K562 (cell line): Measurements from ENCODE around the gene LPA. TPM values are rescaled to one million over a fixed set of nuclear protein-coding genes. Genes with fewer than 3 reads are reported as not detected.

Experiments used
- ATAC-seq: fragments of 200-7000 bp; cut with Tn5 transposase; 3 replicates; pipeline ENCODE4 v1.9.1; 2020; ENCODE audit warnings: moderate library complexity
- BruUV-seq: library from RNA; stranded (reverse); fragments of 400-500 nt; replicated peaks from 2 replicates; lab custom pipeline; 2021; lab: Mats Ljungman, UMichigan
- CTCF ChIA-PET: fragments of 300-600 bp; formaldehyde crosslinking; extraction: SDS; loops from one replicate; lab custom pipeline; 2021; ENCODE audit warnings: low intra/inter-chr PET ratio; lab: Yijun Ruan, JAX
- POLR2A ChIA-PET: fragments of 300-600, 350-650 bp; sonication (Branson Sonifier 250); formaldehyde crosslinking; extraction: SDS; loops from one replicate; lab custom pipeline; 2021; ENCODE audit warnings: antibody characterized with exemption, inconsistent platforms; lab: Yijun Ruan, JAX
- DNase-seq, 4 experiments: peaks; one replicate each; pipeline versions ENCODE4 v3.0.0 to v3.0.0-alpha.2; 2011 to 2018; ENCODE audit warnings: low spot score in 3 of 4, mixed read lengths in 3 of 4; ENCODE audit errors: extremely low read depth in 1 of 4
- FAIRE-seq: peaks from 2 replicates; lab custom pipeline; 2011; peaks lifted over from hg19 to GRCh38; lab: Jason Lieb, UNC
- H2AFZ ChIP-seq: 2 replicates; pipeline ENCODE4 v1.6.0; 2011; ENCODE audit warnings: low read depth, low read length, control low read depth, inconsistent platforms
- H3K27ac ChIP-seq: fragments of 200-600 bp; 3 replicates; pipeline ENCODE4 v1.8.0; 2011; ENCODE audit warnings: low read depth, mild to moderate bottlenecking, control low read depth, inconsistent platforms, low read length, moderate library complexity, mixed read lengths; ENCODE audit errors: extremely low read depth
- H3K27me3 ChIP-seq, 2 experiments: fragments of 300-600 bp in 1 of 2; 2 replicates in 1 of 2; 3 replicates in 1 of 2; pipeline versions ENCODE4 v1.6.0 to v1.8.0; 2011; ENCODE audit warnings: inconsistent platforms in 2 of 2, low read length in 2 of 2, mild to moderate bottlenecking in 1 of 2, mixed read lengths in 1 of 2, moderate library complexity in 1 of 2; ENCODE audit not compliant: control insufficient read depth in 2 of 2, insufficient read depth in 2 of 2
- H3K36me3 ChIP-seq: fragments of 300-600 bp; 3 replicates; pipeline ENCODE4 v1.8.0; 2011; ENCODE audit warnings: mild to moderate bottlenecking, low read length, inconsistent platforms; ENCODE audit not compliant: control insufficient read depth, insufficient read depth
- H3K4me1 ChIP-seq, 2 experiments: fragments of 200-600 bp in 1 of 2; replicated peaks in 1 of 2; 2 replicates in 1 of 2; 3 replicates in 1 of 2; pipeline versions ENCODE4 v1.5.1 to v1.8.0; 2011; ENCODE audit warnings: inconsistent platforms in 2 of 2, low read length in 2 of 2, mild to moderate bottlenecking in 1 of 2, mixed read lengths in 1 of 2, moderate library complexity in 1 of 2; ENCODE audit not compliant: control insufficient read depth in 2 of 2, insufficient read depth in 2 of 2
- H3K4me2 ChIP-seq: 2 replicates; pipeline ENCODE4 v1.6.1; 2011; ENCODE audit warnings: low read length, control low read depth, inconsistent platforms, mixed read lengths; ENCODE audit not compliant: insufficient read depth
- H3K4me3 ChIP-seq: fragments of 200-600 bp; sonication (generic), shearing (Covaris generic); 2 replicates; pipeline ENCODE4 v1.5.1; 2016; ENCODE audit warnings: control low read depth, inconsistent platforms
- H3K79me2 ChIP-seq: fragments of 200-600 bp; 3 replicates; pipeline ENCODE4 v1.8.0; 2011; ENCODE audit warnings: low read length, inconsistent platforms; ENCODE audit not compliant: control insufficient read depth, insufficient read depth
- H3K9ac ChIP-seq, 2 experiments: 2 replicates each; pipeline versions ENCODE4 v1.6.0 to v1.6.1; 2011; ENCODE audit warnings: low read depth in 2 of 2, low read length in 2 of 2, control low read depth in 1 of 2, inconsistent platforms in 1 of 2, mild to moderate bottlenecking in 1 of 2, mixed read lengths in 1 of 2; ENCODE audit not compliant: insufficient read depth in 1 of 2
- H3K9me1 ChIP-seq: one replicate; pipeline ENCODE4 v1.6.0; 2011; ENCODE audit warnings: inconsistent platforms, mild to moderate bottlenecking, low read length, moderate library complexity; ENCODE audit not compliant: control insufficient read depth, insufficient read depth
- H3K9me3 ChIP-seq: replicated peaks from 2 replicates; pipeline ENCODE4 v1.5.1; 2011; ENCODE audit warnings: low read depth, low read length, inconsistent platforms; ENCODE audit not compliant: control insufficient read depth, insufficient read depth
- H4K20me1 ChIP-seq: replicated peaks from 2 replicates; pipeline ENCODE4 v1.6.1; 2011; ENCODE audit warnings: low read length, inconsistent platforms, mixed read lengths; ENCODE audit not compliant: control insufficient read depth, insufficient read depth
- DPF2 ChIP-seq: fragments of 450-650 bp; IDR thresholded peaks from 2 replicates; pipeline ENCODE4 v1.6.1; 2016
- KLF13 ChIP-seq: fragments of 450-650 bp; IDR thresholded peaks from 2 replicates; pipeline ENCODE4 v1.6.1; 2016; ENCODE audit warnings: missing genetic modification characterization, low read depth, mild to moderate bottlenecking, missing compliant biosample characterization, moderate library complexity, borderline replicate concordance
- LCOR ChIP-seq: sonication (generic); formaldehyde crosslinking; IDR thresholded peaks from 2 replicates; pipeline ENCODE4 v1.8.0; 2022; ENCODE audit warnings: mild to moderate bottlenecking, missing genetic modification reagents
- MAFK ChIP-seq: IDR thresholded peaks from 2 replicates; pipeline ENCODE4 v1.6.1; 2011; ENCODE audit warnings: low read length, improper control_type of control experiment
- NFIC ChIP-seq: fragments of 450-650 bp; IDR thresholded peaks from 2 replicates; pipeline ENCODE4 v1.6.1; 2017; ENCODE audit warnings: mild to moderate bottlenecking, inconsistent platforms
- NR2F6 ChIP-seq: fragments of 450-650 bp; formaldehyde crosslinking; IDR thresholded peaks from 2 replicates; pipeline ENCODE4 v1.4.0; 2020; ENCODE audit warnings: mild to moderate bottlenecking
- PHB ChIP-seq: fragments of 250-450 bp; sonication (Bioruptor Pico); IDR thresholded peaks from 2 replicates; pipeline ENCODE4 v1.5.0; 2021
- PPARD ChIP-seq: fragments of 250-450 bp; sonication (Bioruptor Pico); IDR thresholded peaks from 2 replicates; pipeline ENCODE4 v1.8.0; 2022; ENCODE audit warnings: inconsistent platforms, mild to moderate bottlenecking, moderate library complexity
- TCF3 ChIP-seq: sonication (generic); formaldehyde crosslinking; IDR thresholded peaks from 2 replicates; pipeline ENCODE4 v1.4.0; 2020; ENCODE audit warnings: mild to moderate bottlenecking, missing genetic modification reagents
- ZNF263 ChIP-seq: sonication (generic); formaldehyde crosslinking; IDR thresholded peaks from 2 replicates; pipeline ENCODE4 v1.8.0; 2022; ENCODE audit warnings: mild to moderate bottlenecking, missing genetic modification reagents, borderline replicate concordance
- ZNF311 ChIP-seq: fragments of 250-450 bp; sonication (Bioruptor Pico); IDR thresholded peaks from 2 replicates; pipeline ENCODE4 v1.4.0; 2020; ENCODE audit warnings: mild to moderate bottlenecking, moderate library complexity
- WGBS: fragments of 100-300 bp; shearing (Covaris generic); methylation state at CpG from one replicate; pipeline ENCODE4 v1.1.6; 2016; ENCODE audit warnings: low coverage, mixed read lengths; ENCODE audit not compliant: insufficient coverage; ENCODE audit errors: missing lambda C conversion rate; 5-methylcytosine and 5-hydroxymethylcytosine counted together
- in situ Hi-C: fragments of 300-500 bp; cut with MboI; formaldehyde crosslinking; loops from 4 replicates; pipeline ENCODE4 v1.15.0; 2018; ENCODE audit warnings: inconsistent platforms, mixed read lengths
- intact Hi-C: fragments of 100-400 bp; cut with micrococcal nuclease; formaldehyde crosslinking; loops from 2 replicates; pipeline ENCODE4 v1.14.2; 2022
- polyA plus RNA-seq, 8 experiments: library from polyadenylated mRNA; depleted of rRNA in 4 of 8; stranded (reverse) in 5 of 8; unstranded in 3 of 8; fragments of >200 nt; fragmentation: Nextera tagmentation in 2 of 8; fragmentation: Illumina TruSeq in 1 of 8; extraction: Ambion mirVana in 2 of 8; extraction: Trizol in 1 of 8; gene quantifications; 2 replicates each; pipeline versions ENCODE4 v1.2.1 to v1.2.3, GENCODE V29; 2011 to 2014; ENCODE audit warnings: inconsistent platforms in 1 of 8, missing spikeins in 1 of 8
- total RNA-seq, 7 experiments: library from RNA; depleted of rRNA in 6 of 7; stranded (reverse); fragments of >200 nt in 6 of 7; fragmentation: Illumina TruSeq in 2 of 7; extraction: Trizol in 2 of 7; gene quantifications; 2 replicates each; pipeline versions ENCODE4 v1.2.1 to v1.2.3, GENCODE V29; 2011 to 2021; ENCODE audit warnings: low replicate concordance in 1 of 7
- TF ChIP-seq, protein P1 (sequence below): sonication (generic); formaldehyde crosslinking; IDR thresholded peaks from 2 replicates; pipeline ENCODE4 v1.8.0; 2023; ENCODE audit warnings: mild to moderate bottlenecking, missing genetic modification reagents
- TF ChIP-seq, protein P2 (sequence below): sonication (generic); formaldehyde crosslinking; IDR thresholded peaks from 2 replicates; pipeline ENCODE4 v1.8.1; 2023; ENCODE audit warnings: mild to moderate bottlenecking, missing genetic modification reagents
- TF ChIP-seq, protein P3 (sequence below): fragments of 450-650 bp; IDR thresholded peaks from 2 replicates; pipeline ENCODE4 v1.6.1; 2016; ENCODE audit warnings: mild to moderate bottlenecking

LPA gene
- total and polyA plus RNA-seq, 9 of the 15 experiments (the other 6 are each of a cell fraction or from before 2014, with no cell fraction given), result 0.01 to 0.18 (median 0.07) TPM; not detected in 6

GRCh38 chr6:160532315-160532714 is 131.8 kb downstream of the LPA start:
- ATAC-seq, result no peak
- TF ChIP-seq ZNF311 (no peak), PHB (CRISPR knock-in tag) (no peak), ZNF263 (CRISPR knock-in tag) (no peak), TCF3 (CRISPR knock-in tag) (no peak), NFIC (no peak), NR2F6 (CRISPR knock-in tag) (no peak), DPF2 (no peak), LCOR (CRISPR knock-in tag) (no peak), MAFK (no peak), PPARD (CRISPR knock-in tag) (no peak), KLF13 (no peak)
- TF ChIP-seq, protein P1, sequence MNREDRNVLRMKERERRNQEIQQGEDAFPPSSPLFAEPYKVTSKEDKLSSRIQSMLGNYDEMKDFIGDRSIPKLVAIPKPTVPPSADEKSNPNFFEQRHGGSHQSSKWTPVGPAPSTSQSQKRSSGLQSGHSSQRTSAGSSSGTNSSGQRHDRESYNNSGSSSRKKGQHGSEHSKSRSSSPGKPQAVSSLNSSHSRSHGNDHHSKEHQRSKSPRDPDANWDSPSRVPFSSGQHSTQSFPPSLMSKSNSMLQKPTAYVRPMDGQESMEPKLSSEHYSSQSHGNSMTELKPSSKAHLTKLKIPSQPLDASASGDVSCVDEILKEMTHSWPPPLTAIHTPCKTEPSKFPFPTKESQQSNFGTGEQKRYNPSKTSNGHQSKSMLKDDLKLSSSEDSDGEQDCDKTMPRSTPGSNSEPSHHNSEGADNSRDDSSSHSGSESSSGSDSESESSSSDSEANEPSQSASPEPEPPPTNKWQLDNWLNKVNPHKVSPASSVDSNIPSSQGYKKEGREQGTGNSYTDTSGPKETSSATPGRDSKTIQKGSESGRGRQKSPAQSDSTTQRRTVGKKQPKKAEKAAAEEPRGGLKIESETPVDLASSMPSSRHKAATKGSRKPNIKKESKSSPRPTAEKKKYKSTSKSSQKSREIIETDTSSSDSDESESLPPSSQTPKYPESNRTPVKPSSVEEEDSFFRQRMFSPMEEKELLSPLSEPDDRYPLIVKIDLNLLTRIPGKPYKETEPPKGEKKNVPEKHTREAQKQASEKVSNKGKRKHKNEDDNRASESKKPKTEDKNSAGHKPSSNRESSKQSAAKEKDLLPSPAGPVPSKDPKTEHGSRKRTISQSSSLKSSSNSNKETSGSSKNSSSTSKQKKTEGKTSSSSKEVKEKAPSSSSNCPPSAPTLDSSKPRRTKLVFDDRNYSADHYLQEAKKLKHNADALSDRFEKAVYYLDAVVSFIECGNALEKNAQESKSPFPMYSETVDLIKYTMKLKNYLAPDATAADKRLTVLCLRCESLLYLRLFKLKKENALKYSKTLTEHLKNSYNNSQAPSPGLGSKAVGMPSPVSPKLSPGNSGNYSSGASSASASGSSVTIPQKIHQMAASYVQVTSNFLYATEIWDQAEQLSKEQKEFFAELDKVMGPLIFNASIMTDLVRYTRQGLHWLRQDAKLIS, result no peak
- TF ChIP-seq, protein P2, sequence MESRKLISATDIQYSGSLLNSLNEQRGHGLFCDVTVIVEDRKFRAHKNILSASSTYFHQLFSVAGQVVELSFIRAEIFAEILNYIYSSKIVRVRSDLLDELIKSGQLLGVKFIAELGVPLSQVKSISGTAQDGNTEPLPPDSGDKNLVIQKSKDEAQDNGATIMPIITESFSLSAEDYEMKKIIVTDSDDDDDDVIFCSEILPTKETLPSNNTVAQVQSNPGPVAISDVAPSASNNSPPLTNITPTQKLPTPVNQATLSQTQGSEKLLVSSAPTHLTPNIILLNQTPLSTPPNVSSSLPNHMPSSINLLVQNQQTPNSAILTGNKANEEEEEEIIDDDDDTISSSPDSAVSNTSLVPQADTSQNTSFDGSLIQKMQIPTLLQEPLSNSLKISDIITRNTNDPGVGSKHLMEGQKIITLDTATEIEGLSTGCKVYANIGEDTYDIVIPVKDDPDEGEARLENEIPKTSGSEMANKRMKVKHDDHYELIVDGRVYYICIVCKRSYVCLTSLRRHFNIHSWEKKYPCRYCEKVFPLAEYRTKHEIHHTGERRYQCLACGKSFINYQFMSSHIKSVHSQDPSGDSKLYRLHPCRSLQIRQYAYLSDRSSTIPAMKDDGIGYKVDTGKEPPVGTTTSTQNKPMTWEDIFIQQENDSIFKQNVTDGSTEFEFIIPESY (CRISPR knock-in tag), result no peak
- TF ChIP-seq, protein P3, sequence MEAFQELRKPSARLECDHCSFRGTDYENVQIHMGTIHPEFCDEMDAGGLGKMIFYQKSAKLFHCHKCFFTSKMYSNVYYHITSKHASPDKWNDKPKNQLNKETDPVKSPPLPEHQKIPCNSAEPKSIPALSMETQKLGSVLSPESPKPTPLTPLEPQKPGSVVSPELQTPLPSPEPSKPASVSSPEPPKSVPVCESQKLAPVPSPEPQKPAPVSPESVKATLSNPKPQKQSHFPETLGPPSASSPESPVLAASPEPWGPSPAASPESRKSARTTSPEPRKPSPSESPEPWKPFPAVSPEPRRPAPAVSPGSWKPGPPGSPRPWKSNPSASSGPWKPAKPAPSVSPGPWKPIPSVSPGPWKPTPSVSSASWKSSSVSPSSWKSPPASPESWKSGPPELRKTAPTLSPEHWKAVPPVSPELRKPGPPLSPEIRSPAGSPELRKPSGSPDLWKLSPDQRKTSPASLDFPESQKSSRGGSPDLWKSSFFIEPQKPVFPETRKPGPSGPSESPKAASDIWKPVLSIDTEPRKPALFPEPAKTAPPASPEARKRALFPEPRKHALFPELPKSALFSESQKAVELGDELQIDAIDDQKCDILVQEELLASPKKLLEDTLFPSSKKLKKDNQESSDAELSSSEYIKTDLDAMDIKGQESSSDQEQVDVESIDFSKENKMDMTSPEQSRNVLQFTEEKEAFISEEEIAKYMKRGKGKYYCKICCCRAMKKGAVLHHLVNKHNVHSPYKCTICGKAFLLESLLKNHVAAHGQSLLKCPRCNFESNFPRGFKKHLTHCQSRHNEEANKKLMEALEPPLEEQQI, result no peak

More at GRCh38 chr6:160532315-160532714, 131.8 kb downstream of the LPA start:
- H3K4me3 ChIP-seq, result no peak overlapping the region
- no peak for DNase-seq
- no peaks in the 10 kb centered on the region for H3K36me3 ChIP-seq
- ChIA-PET CTCF (no interaction called here), POLR2A (interaction anchor here (0.5 kb wide), 1 partner anchor 206 kb away, joined by 3 read pairs; no protein-coding TSS in a partner anchor)
- no peaks in the 10 kb centered on the region for H3K79me2 ChIP-seq
- H3K9me3 ChIP-seq, result no peaks in the 10 kb centered on the region
- 0% methylated on average over 4 of the region's 4 CpGs for WGBS
- H3K4me1 ChIP-seq, result no peaks in the 10 kb centered on the region
- no peak for FAIRE-seq
- intact Hi-C loops, result no loop called here
- H3K9ac ChIP-seq, result no peak overlapping the region
- in situ Hi-C loops, result no loop called here
- no peak overlapping the region for H3K27ac ChIP-seq
- H2AFZ ChIP-seq, result no peak overlapping the region
- H3K9me1 ChIP-seq, result no peaks in the 10 kb centered on the region
- no TSS peak for BruUV-seq
- H3K27me3 ChIP-seq, result no peaks in the 10 kb centered on the region; a peak in 1 of 5 replicates
- H4K20me1 ChIP-seq, result no peaks in the 10 kb centered on the region
- H3K4me2 ChIP-seq, result no peak overlapping the region
